HepG2 (cell line): Measurements from ENCODE around the gene MMP25. TPM values are rescaled to one million over a fixed set of nuclear protein-coding genes. Genes with fewer than 3 reads are reported as not detected.

ENCODE experiments used
- BCLAF1 ChIP-seq: fragments of 450-650 bp; IDR thresholded peaks from 2 replicates; pipeline ENCODE4 v1.6.1; 2017; ENCODE audit warnings: mild to moderate bottlenecking
- CREB1 ChIP-seq, 2 experiments: fragments of 450-650 bp in 1 of 2; IDR thresholded peaks; 2 replicates each; pipeline ENCODE4 v1.6.1; 2016 to 2017; ENCODE audit warnings: control low read depth in 1 of 2, mild to moderate bottlenecking in 1 of 2, missing compliant biosample characterization in 1 of 2, missing genetic modification characterization in 1 of 2
- FIP1L1 ChIP-seq: fragments of 200-400 bp; formaldehyde crosslinking; IDR thresholded peaks from 2 replicates; pipeline ENCODE4 v1.6.1; 2018; ENCODE audit warnings: low read depth, mild to moderate bottlenecking, low read length, moderate library complexity, borderline replicate concordance; ENCODE audit not compliant: insufficient read depth
- HNF1B ChIP-seq: sonication (generic); formaldehyde crosslinking; IDR thresholded peaks from 2 replicates; pipeline ENCODE4 v1.5.1; 2020; ENCODE audit warnings: mild to moderate bottlenecking, moderate library complexity, missing genetic modification reagents
- MIER3 ChIP-seq: IDR thresholded peaks from 2 replicates; pipeline ENCODE4 v1.6.1; 2016; ENCODE audit warnings: missing compliant biosample characterization, borderline replicate concordance
- SSRP1 ChIP-seq: IDR thresholded peaks from 2 replicates; pipeline ENCODE4 v1.6.1; 2016; ENCODE audit warnings: control low read depth
- TARDBP ChIP-seq: sonication (generic); formaldehyde crosslinking; IDR thresholded peaks from 2 replicates; pipeline ENCODE4 v1.8.0; 2022; ENCODE audit warnings: mild to moderate bottlenecking, missing genetic modification reagents
- THAP7 ChIP-seq: sonication (generic); formaldehyde crosslinking; IDR thresholded peaks from 2 replicates; pipeline ENCODE4 v1.8.1; 2023; ENCODE audit warnings: mild to moderate bottlenecking, missing genetic modification reagents
- ZBTB25 ChIP-seq: IDR thresholded peaks from 2 replicates; pipeline ENCODE4 v1.6.1; 2018; ENCODE audit warnings: missing genetic modification reagents
- ZNF138 ChIP-seq: sonication (generic); formaldehyde crosslinking; IDR thresholded peaks from 2 replicates; pipeline ENCODE4 v1.5.0; 2020; ENCODE audit warnings: mild to moderate bottlenecking, low read depth, missing genetic modification reagents
- ZNF24 ChIP-seq: fragments of 450-650 bp; IDR thresholded peaks from 2 replicates; pipeline ENCODE4 v1.6.1; 2017; ENCODE audit warnings: antibody characterized with exemption, mild to moderate bottlenecking
- ZNF260 ChIP-seq: sonication (generic); formaldehyde crosslinking; IDR thresholded peaks from 2 replicates; pipeline ENCODE4 v1.4.0; 2020; ENCODE audit warnings: missing genetic modification reagents, low read depth, mild to moderate bottlenecking, borderline replicate concordance
- ZNF317 ChIP-seq: sonication (generic); formaldehyde crosslinking; IDR thresholded peaks from 2 replicates; pipeline ENCODE4 v1.5.0; 2020; ENCODE audit warnings: mild to moderate bottlenecking, missing genetic modification reagents
- ZNF33A ChIP-seq: sonication (generic); formaldehyde crosslinking; IDR thresholded peaks from 2 replicates; pipeline ENCODE4 v1.5.1; 2020; ENCODE audit warnings: missing genetic modification reagents, mild to moderate bottlenecking, moderate library complexity, borderline replicate concordance
- ZNF414 ChIP-seq: sonication (generic); formaldehyde crosslinking; IDR thresholded peaks from 2 replicates; pipeline ENCODE4 v1.5.0; 2020; ENCODE audit warnings: missing genetic modification reagents
- ZNF512B ChIP-seq: sonication (generic); formaldehyde crosslinking; IDR thresholded peaks from 2 replicates; pipeline ENCODE4 v1.5.1; 2020; ENCODE audit warnings: missing genetic modification reagents, mild to moderate bottlenecking, borderline replicate concordance
- ZNF547 ChIP-seq: sonication (generic); formaldehyde crosslinking; IDR thresholded peaks from 2 replicates; pipeline ENCODE4 v1.5.1; 2020; ENCODE audit warnings: mild to moderate bottlenecking, missing genetic modification reagents
- ZNF614 ChIP-seq: IDR thresholded peaks from 2 replicates; pipeline ENCODE4 v1.6.1; 2018; ENCODE audit warnings: missing biosample characterization, missing genetic modification reagents, inconsistent platforms, borderline replicate concordance
- polyA plus RNA-seq, 8 experiments: library from polyadenylated mRNA; depleted of rRNA in 3 of 8; stranded (reverse) in 7 of 8; unstranded in 1 of 8; fragments of >200 nt; fragmentation: Illumina TruSeq in 4 of 8; extraction: Trizol in 4 of 8; gene quantifications; 2 replicates each; pipeline versions ENCODE4 v1.2.1 to v1.2.3, GENCODE V29; 2011 to 2016; ENCODE audit warnings: low read depth in 4 of 8, missing spikeins in 1 of 8, mixed read lengths in 1 of 8; ENCODE audit not compliant: insufficient read depth in 1 of 8
- total RNA-seq, 5 experiments: library from RNA; depleted of rRNA; stranded (reverse); fragments of >200 nt; fragmentation: Illumina TruSeq; extraction: Trizol; gene quantifications; 2 replicates each; pipeline ENCODE4 v1.2.3, GENCODE V29; 2016; ENCODE audit warnings: low read depth in 1 of 5

MMP25 gene
- total and polyA plus RNA-seq, 2 of the 13 experiments (the other 11 are each of a cell fraction or from before 2014, with no cell fraction given): 0.04 to 0.08 TPM

GRCh38 chr16:3019594-3020246 lies 26.6 kb upstream of the MMP25 start (continued):
- TF ChIP-seq THAP7 (CRISPR knock-in tag): peak; percentile 74
- TF ChIP-seq TARDBP (CRISPR knock-in tag): no peak
- no peak for TF ChIP-seq ZNF260 (CRISPR knock-in tag)
- 0 out of 2 replicates have a peak, but pooled peaks have one; percentile 3 for TF ChIP-seq ZNF614 (CRISPR knock-in tag)
- TF ChIP-seq ZNF317 (CRISPR knock-in tag): no peak
- TF ChIP-seq ZNF512B (CRISPR knock-in tag): no peak
- TF ChIP-seq FIP1L1: no peak
- TF ChIP-seq ZNF414 (CRISPR knock-in tag): no peak
- no peak for TF ChIP-seq CREB1 (IDR thresholded peaks at IDR 0.05)
- TF ChIP-seq CREB1 (CRISPR knock-in tag; IDR thresholded peaks at IDR 0.05): no peak
- no peak for TF ChIP-seq ZBTB25 (CRISPR knock-in tag)
- TF ChIP-seq ZNF24: peak; percentile 47; the same call in 1 of the 2 replicates
- TF ChIP-seq SSRP1: no peak
- no peak for TF ChIP-seq BCLAF1
- TF ChIP-seq ZNF33A (CRISPR knock-in tag): no peak
- no peak for TF ChIP-seq ZNF138 (CRISPR knock-in tag)
- no peak for TF ChIP-seq MIER3 (CRISPR knock-in tag)
- peak; percentile 44; the same call in 1 of the 2 replicates for TF ChIP-seq HNF1B (CRISPR knock-in tag)
- TF ChIP-seq ZNF547 (CRISPR knock-in tag): no peak; the same call in 1 of the 2 replicates
